HepG2 (cell line): ENCODE results near the gene C2orf15. TPM values are rescaled to one million over a fixed set of nuclear protein-coding genes. Genes with fewer than 3 reads are reported as not detected.

Experiments used
- ATAC-seq: fragments of 200-7000 bp; cut with Tn5 transposase; 3 replicates; pipeline ENCODE4 v1.9.1; 2020; ENCODE audit warnings: mild to moderate bottlenecking, moderate library complexity
- BruUV-seq: library from RNA; stranded (reverse); fragments of 400-500 nt; replicated peaks from 2 replicates; lab custom pipeline; 2021; lab: Mats Ljungman, UMichigan
- CTCF ChIA-PET: fragments of 300-600 bp; formaldehyde crosslinking; extraction: SDS; loops from one replicate; lab custom pipeline; 2021; ENCODE audit warnings: low total read pairs, inconsistent platforms, low intra/inter-chr PET ratio; lab: Yijun Ruan, JAX
- POLR2A ChIA-PET: fragments of 350-600 bp; sonication (Branson Sonifier 250); formaldehyde crosslinking; loops from one replicate; lab custom pipeline; 2020; ENCODE audit warnings: antibody characterized with exemption, inconsistent platforms; lab: Yijun Ruan, JAX
- DNase-seq: peaks from one replicate; pipeline ENCODE4 v3.0.0-alpha.2; 2015; ENCODE audit warnings: low spot score
- FAIRE-seq: peaks from 3 replicates; lab custom pipeline; 2011; peaks lifted over from hg19 to GRCh38; lab: Jason Lieb, UNC
- H2AFZ ChIP-seq: one replicate; pipeline ENCODE4 v1.6.1; 2011; ENCODE audit warnings: low read length, inconsistent platforms
- H3K27ac ChIP-seq: fragments of 300-600 bp; 3 replicates; pipeline ENCODE4 v1.8.0; 2011; ENCODE audit warnings: mixed run types, mild to moderate bottlenecking, mixed read lengths, low read length, inconsistent platforms; ENCODE audit not compliant: insufficient read depth; ENCODE audit errors: extremely low read length
- H3K27me3 ChIP-seq, 2 experiments: fragments of 200-600 bp in 1 of 2; 2 replicates in 1 of 2; 3 replicates in 1 of 2; pipeline versions ENCODE4 v1.6.0 to v1.8.0; 2011; ENCODE audit warnings: low read length in 2 of 2, mild to moderate bottlenecking in 2 of 2, moderate library complexity in 2 of 2, inconsistent platforms in 1 of 2; ENCODE audit not compliant: insufficient read depth in 2 of 2, control insufficient read depth in 1 of 2
- H3K36me3 ChIP-seq, 2 experiments: fragments of 200-600 bp in 1 of 2; replicated peaks in 1 of 2; 2 replicates in 1 of 2; 3 replicates in 1 of 2; pipeline versions ENCODE4 v1.5.1 to v1.8.0; 2011; ENCODE audit warnings: low read length in 2 of 2, inconsistent platforms in 1 of 2; ENCODE audit not compliant: insufficient read depth in 2 of 2, control insufficient read depth in 1 of 2
- H3K4me1 ChIP-seq: 2 replicates; pipeline ENCODE4 v1.5.1; 2012; ENCODE audit warnings: low read length, inconsistent platforms; ENCODE audit not compliant: insufficient read depth
- H3K4me2 ChIP-seq: 2 replicates; pipeline ENCODE4 v1.6.0; 2011; ENCODE audit warnings: low read depth, low read length, inconsistent platforms
- H3K4me3 ChIP-seq, 3 experiments: fragments of 200-600 bp in 1 of 3; sonication (generic), shearing (Covaris generic) in 1 of 3; replicated peaks in 1 of 3; 2 replicates each; pipeline ENCODE4 v1.5.1; 2011 to 2016; ENCODE audit warnings: low read length in 3 of 3, inconsistent platforms in 2 of 3, low read depth in 2 of 3, mild to moderate bottlenecking in 2 of 3, control low read depth in 1 of 3, mixed read lengths in 1 of 3; ENCODE audit not compliant: insufficient read depth in 1 of 3
- H3K79me2 ChIP-seq: one replicate; pipeline ENCODE4 v1.6.1; 2011; ENCODE audit warnings: low read length, inconsistent platforms; ENCODE audit not compliant: insufficient read depth
- H3K9ac ChIP-seq: 2 replicates; pipeline ENCODE4 v1.6.0; 2011; ENCODE audit warnings: mild to moderate bottlenecking, low read depth, low read length, inconsistent platforms; ENCODE audit not compliant: insufficient read depth
- H3K9me3 ChIP-seq: 2 replicates; pipeline ENCODE4 v1.5.1; 2012; ENCODE audit warnings: mild to moderate bottlenecking, low read length
- H4K20me1 ChIP-seq: 2 replicates; pipeline ENCODE4 v1.6.0; 2011; ENCODE audit warnings: inconsistent platforms, mild to moderate bottlenecking, low read length, moderate library complexity; ENCODE audit not compliant: insufficient read depth
- HMGA1 ChIP-seq: sonication (generic); formaldehyde crosslinking; conservative IDR thresholded peaks from 2 replicates; pipeline ENCODE4 v1.4.0; 2020; ENCODE audit warnings: missing genetic modification reagents
- KLF12 ChIP-seq: sonication (generic); formaldehyde crosslinking; IDR thresholded peaks from 2 replicates; pipeline ENCODE4 v1.4.0; 2020; ENCODE audit warnings: missing genetic modification reagents, borderline replicate concordance
- MTA1 ChIP-seq: sonication (generic); formaldehyde crosslinking; IDR thresholded peaks from 2 replicates; pipeline ENCODE4 v1.4.0; 2020; ENCODE audit warnings: missing genetic modification reagents, mild to moderate bottlenecking, borderline replicate concordance
- NKX3-1 ChIP-seq: sonication (generic); formaldehyde crosslinking; IDR thresholded peaks from 2 replicates; pipeline ENCODE4 v1.5.0; 2020; ENCODE audit warnings: missing genetic modification reagents
- PAX8 ChIP-seq: sonication (generic); formaldehyde crosslinking; IDR thresholded peaks from 2 replicates; pipeline ENCODE4 v1.8.0; 2022; ENCODE audit warnings: mild to moderate bottlenecking, missing genetic modification reagents, borderline replicate concordance
- PRPF4 ChIP-seq: fragments of 200-400 bp; formaldehyde crosslinking; IDR thresholded peaks from 2 replicates; pipeline ENCODE4 v1.6.1; 2016; ENCODE audit warnings: low read length, low read depth; ENCODE audit not compliant: poor library complexity, severe bottlenecking
- SCMH1 ChIP-seq: sonication (generic); formaldehyde crosslinking; IDR thresholded peaks from 2 replicates; pipeline ENCODE4 v1.9.0; 2021; ENCODE audit warnings: missing genetic modification reagents, mild to moderate bottlenecking, borderline replicate concordance
- TCF7L2 ChIP-seq: IDR thresholded peaks from 2 replicates; pipeline ENCODE4 v1.6.1; 2011; ENCODE audit warnings: mild to moderate bottlenecking, low read depth, low read length, moderate library complexity
- YEATS2 ChIP-seq: sonication (generic); formaldehyde crosslinking; IDR thresholded peaks from 2 replicates; pipeline ENCODE4 v1.4.0; 2020; ENCODE audit warnings: missing genetic modification reagents, borderline replicate concordance
- ZNF230 ChIP-seq: sonication (generic); formaldehyde crosslinking; IDR thresholded peaks from 2 replicates; pipeline ENCODE4 v1.4.0; 2020; ENCODE audit warnings: mild to moderate bottlenecking, missing genetic modification reagents
- ZNF446 ChIP-seq: sonication (generic); formaldehyde crosslinking; IDR thresholded peaks from 2 replicates; pipeline ENCODE4 v1.5.0; 2020; ENCODE audit warnings: mild to moderate bottlenecking, missing genetic modification reagents
- ZNF564 ChIP-seq: sonication (generic); formaldehyde crosslinking; IDR thresholded peaks from 2 replicates; pipeline ENCODE4 v1.8.1; 2023; ENCODE audit warnings: mild to moderate bottlenecking, missing genetic modification reagents
- ZNF629 ChIP-seq: sonication (generic); formaldehyde crosslinking; conservative IDR thresholded peaks from 2 replicates; pipeline ENCODE4 v1.5.0; 2020; ENCODE audit warnings: missing genetic modification reagents
- ZNF773 ChIP-seq: sonication (generic); formaldehyde crosslinking; IDR thresholded peaks from 2 replicates; pipeline ENCODE4 v1.4.0; 2020; ENCODE audit warnings: missing genetic modification reagents, borderline replicate concordance
- ZNF781 ChIP-seq: sonication (generic); formaldehyde crosslinking; IDR thresholded peaks from 2 replicates; pipeline ENCODE4 v1.5.1; 2020; ENCODE audit warnings: borderline replicate concordance, mild to moderate bottlenecking, missing genetic modification reagents; ENCODE audit errors: not compliant biosample characterization
- whole genome bisulfite sequencing: methylation state at CpG from one replicate; pipeline ENCODE4 v1.1.6; 2017; ENCODE audit warnings: low lambda C conversion rate; 5-methylcytosine and 5-hydroxymethylcytosine counted together
- in situ Hi-C: cut with HindIII; loops from 2 replicates; pipeline ENCODE4 v1.10.0; 2017; ENCODE audit warnings: low pct_unique_long_range_greater_than_20kb; ENCODE audit not compliant: extremely low pct_ligation_motif_present
- intact Hi-C: fragments of 100-400 bp; cut with micrococcal nuclease; formaldehyde crosslinking; loops from one replicate; pipeline ENCODE4 v1.10.0; 2022; ENCODE audit not compliant: unreplicated experiment
- polyA plus RNA-seq, 8 experiments: library from polyadenylated mRNA; depleted of rRNA in 3 of 8; stranded (reverse) in 7 of 8; unstranded in 1 of 8; fragments of >200 nt; fragmentation: Illumina TruSeq in 4 of 8; extraction: Trizol in 4 of 8; gene quantifications; 2 replicates each; pipeline versions ENCODE4 v1.2.1 to v1.2.3, GENCODE V29; 2011 to 2016; ENCODE audit warnings: low read depth in 4 of 8, missing spikeins in 1 of 8, mixed read lengths in 1 of 8; ENCODE audit not compliant: insufficient read depth in 1 of 8
- total RNA-seq, 5 experiments: library from RNA; depleted of rRNA; stranded (reverse); fragments of >200 nt; fragmentation: Illumina TruSeq; extraction: Trizol; gene quantifications; 2 replicates each; pipeline ENCODE4 v1.2.3, GENCODE V29; 2016; ENCODE audit warnings: low read depth in 1 of 5
- TF ChIP-seq, protein P1 (sequence below): sonication (generic); formaldehyde crosslinking; IDR thresholded peaks from 2 replicates; pipeline ENCODE4 v1.4.0; 2020; ENCODE audit warnings: missing genetic modification reagents
- TF ChIP-seq, protein P2 (sequence below): sonication (generic); formaldehyde crosslinking; IDR thresholded peaks from 2 replicates; pipeline ENCODE4 v1.5.1; 2020; ENCODE audit warnings: missing genetic modification reagents, mild to moderate bottlenecking, borderline replicate concordance
- TF ChIP-seq, protein P3 (sequence below): sonication (generic); formaldehyde crosslinking; IDR thresholded peaks from 2 replicates; pipeline ENCODE4 v1.4.0; 2020; ENCODE audit warnings: missing genetic modification reagents
- TF ChIP-seq, protein P4 (sequence below): sonication (generic); formaldehyde crosslinking; IDR thresholded peaks from 2 replicates; pipeline ENCODE4 v1.8.1; 2023; ENCODE audit warnings: missing genetic modification reagents, inconsistent platforms, borderline replicate concordance

The C2orf15 gene
- total and polyA plus RNA-seq, 2 of the 13 experiments (the other 11 are each of a cell fraction or from before 2014, with no cell fraction given) = 5.5 to 8.3 TPM

DNA sequence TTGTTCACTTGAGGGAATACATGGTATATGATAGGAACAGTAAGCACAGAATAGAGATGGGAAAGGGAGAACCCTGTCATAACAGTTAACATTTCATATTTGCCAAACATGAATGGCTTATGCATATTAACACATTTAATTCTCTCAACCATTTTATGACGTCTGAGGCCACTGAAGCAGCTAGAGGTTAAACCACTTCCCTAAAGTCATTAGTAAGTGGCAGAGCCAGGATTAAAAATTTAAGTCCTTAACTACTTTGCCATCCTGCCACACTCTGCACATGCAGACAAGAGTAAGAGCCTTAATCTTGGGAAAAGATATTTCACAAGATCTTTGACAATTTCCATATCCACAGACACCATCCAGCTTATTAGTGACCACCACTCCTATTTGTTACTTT lies 15.4 kb downstream of the C2orf15 start:
- Histone ChIP-seq H3K4me1 (peaks cover 44% of the 10 kb centered on the region), H3K4me2 (no peak overlapping the region), H3K27ac (no peak overlapping the region), H3K9me3 (no peaks in the 10 kb centered on the region), H3K36me3 (peaks cover 0 to 7% of the 10 kb centered on the region in 2 experiments; a peak in 4 of 5 replicates), H3K79me2 (peaks cover 18% of the 10 kb centered on the region), H3K4me3 (no peak overlapping the region), H4K20me1 (no peaks in the 10 kb centered on the region), H2AFZ (no peak overlapping the region), H3K27me3 (no peaks in the 10 kb centered on the region; a peak in 1 of 5 replicates), H3K9ac (no peak overlapping the region)
- intact Hi-C loops = no loop called here
- WGBS = 100% methylated on average over 1 of the region's 1 CpG
- TF ChIP-seq, protein P1, sequence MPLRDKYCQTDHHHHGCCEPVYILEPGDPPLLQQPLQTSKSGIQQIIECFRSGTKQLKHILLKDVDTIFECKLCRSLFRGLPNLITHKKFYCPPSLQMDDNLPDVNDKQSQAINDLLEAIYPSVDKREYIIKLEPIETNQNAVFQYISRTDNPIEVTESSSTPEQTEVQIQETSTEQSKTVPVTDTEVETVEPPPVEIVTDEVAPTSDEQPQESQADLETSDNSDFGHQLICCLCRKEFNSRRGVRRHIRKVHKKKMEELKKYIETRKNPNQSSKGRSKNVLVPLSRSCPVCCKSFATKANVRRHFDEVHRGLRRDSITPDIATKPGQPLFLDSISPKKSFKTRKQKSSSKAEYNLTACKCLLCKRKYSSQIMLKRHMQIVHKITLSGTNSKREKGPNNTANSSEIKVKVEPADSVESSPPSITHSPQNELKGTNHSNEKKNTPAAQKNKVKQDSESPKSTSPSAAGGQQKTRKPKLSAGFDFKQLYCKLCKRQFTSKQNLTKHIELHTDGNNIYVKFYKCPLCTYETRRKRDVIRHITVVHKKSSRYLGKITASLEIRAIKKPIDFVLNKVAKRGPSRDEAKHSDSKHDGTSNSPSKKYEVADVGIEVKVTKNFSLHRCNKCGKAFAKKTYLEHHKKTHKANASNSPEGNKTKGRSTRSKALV (CRISPR knock-in tag) = no peak
- TF ChIP-seq ZNF629 (CRISPR knock-in tag) (no peak), ZNF446 (CRISPR knock-in tag) (no peak), PRPF4 (no peak), KLF12 (CRISPR knock-in tag) (no peak), ZNF230 (CRISPR knock-in tag) (no peak), ZNF773 (CRISPR knock-in tag) (no peak), SCMH1 (CRISPR knock-in tag) (no peak), ZNF564 (CRISPR knock-in tag) (no peak), TCF7L2 (no peak), YEATS2 (CRISPR knock-in tag) (no peak), PAX8 (CRISPR knock-in tag) (no peak), HMGA1 (CRISPR knock-in tag) (no peak), ZNF781 (no peak), MTA1 (no peak), NKX3-1 (CRISPR knock-in tag) (no peak)
- TF ChIP-seq, protein P2, sequence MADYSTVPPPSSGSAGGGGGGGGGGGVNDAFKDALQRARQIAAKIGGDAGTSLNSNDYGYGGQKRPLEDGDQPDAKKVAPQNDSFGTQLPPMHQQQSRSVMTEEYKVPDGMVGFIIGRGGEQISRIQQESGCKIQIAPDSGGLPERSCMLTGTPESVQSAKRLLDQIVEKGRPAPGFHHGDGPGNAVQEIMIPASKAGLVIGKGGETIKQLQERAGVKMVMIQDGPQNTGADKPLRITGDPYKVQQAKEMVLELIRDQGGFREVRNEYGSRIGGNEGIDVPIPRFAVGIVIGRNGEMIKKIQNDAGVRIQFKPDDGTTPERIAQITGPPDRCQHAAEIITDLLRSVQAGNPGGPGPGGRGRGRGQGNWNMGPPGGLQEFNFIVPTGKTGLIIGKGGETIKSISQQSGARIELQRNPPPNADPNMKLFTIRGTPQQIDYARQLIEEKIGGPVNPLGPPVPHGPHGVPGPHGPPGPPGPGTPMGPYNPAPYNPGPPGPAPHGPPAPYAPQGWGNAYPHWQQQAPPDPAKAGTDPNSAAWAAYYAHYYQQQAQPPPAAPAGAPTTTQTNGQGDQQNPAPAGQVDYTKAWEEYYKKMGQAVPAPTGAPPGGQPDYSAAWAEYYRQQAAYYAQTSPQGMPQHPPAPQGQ (CRISPR knock-in tag) = no peak
- TF ChIP-seq, protein P3, sequence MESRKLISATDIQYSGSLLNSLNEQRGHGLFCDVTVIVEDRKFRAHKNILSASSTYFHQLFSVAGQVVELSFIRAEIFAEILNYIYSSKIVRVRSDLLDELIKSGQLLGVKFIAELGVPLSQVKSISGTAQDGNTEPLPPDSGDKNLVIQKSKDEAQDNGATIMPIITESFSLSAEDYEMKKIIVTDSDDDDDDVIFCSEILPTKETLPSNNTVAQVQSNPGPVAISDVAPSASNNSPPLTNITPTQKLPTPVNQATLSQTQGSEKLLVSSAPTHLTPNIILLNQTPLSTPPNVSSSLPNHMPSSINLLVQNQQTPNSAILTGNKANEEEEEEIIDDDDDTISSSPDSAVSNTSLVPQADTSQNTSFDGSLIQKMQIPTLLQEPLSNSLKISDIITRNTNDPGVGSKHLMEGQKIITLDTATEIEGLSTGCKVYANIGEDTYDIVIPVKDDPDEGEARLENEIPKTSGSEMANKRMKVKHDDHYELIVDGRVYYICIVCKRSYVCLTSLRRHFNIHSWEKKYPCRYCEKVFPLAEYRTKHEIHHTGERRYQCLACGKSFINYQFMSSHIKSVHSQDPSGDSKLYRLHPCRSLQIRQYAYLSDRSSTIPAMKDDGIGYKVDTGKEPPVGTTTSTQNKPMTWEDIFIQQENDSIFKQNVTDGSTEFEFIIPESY (CRISPR knock-in tag) = no peak
- TF ChIP-seq, protein P4, sequence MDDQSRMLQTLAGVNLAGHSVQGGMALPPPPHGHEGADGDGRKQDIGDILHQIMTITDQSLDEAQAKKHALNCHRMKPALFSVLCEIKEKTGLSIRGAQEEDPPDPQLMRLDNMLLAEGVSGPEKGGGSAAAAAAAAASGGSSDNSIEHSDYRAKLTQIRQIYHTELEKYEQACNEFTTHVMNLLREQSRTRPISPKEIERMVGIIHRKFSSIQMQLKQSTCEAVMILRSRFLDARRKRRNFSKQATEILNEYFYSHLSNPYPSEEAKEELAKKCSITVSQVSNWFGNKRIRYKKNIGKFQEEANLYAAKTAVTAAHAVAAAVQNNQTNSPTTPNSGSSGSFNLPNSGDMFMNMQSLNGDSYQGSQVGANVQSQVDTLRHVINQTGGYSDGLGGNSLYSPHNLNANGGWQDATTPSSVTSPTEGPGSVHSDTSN (CRISPR knock-in tag) = no peak
- POLR2A ChIA-PET = no interaction called here
- ATAC-seq = no peak
- no TSS peak for BruUV-seq
- FAIRE-seq = no peak
- in situ Hi-C loops = no loop called here
- CTCF ChIA-PET = no interaction called here
- DNase-seq = no peak
